HG03558 (cell line): ENCODE data around the gene CLN5.

Experiments
- ATAC-seq: cut with Tn5 transposase; IDR thresholded peaks from one replicate; pipeline ENCODE4 v1.9.1; 2021; ENCODE audit warnings: moderate number of reproducible peaks; ENCODE audit not compliant: unreplicated experiment; ENCODE audit errors: extremely low read depth

CLN5 gene

DNA sequence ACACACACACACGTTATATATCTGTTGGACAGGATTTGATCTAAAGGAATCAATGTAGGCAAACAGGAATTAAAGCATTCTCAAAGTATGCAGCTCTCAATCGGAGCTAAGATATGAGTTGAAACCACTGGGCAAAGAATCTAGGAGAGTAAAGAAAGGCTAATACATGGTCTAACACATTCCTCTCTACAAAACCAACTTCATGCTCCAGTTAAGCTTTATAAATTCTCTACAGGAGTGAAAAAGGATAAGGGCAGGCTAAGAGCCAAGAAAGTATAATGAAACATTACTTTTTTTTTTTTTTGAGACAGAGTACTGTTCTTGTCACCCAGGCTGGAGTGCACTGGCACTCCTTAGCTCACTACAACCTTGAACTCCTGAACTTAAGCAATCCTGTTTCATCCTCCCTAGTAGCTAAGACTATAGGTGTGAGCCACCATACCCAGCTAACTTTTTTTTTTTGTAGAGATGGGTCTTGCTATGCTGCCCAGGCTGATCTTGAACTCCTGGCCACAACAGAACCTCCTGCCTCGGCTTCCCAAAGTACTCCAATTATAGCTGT is 24.5 kb downstream of the CLN5 start:
- ATAC-seq: no peak

DNA sequence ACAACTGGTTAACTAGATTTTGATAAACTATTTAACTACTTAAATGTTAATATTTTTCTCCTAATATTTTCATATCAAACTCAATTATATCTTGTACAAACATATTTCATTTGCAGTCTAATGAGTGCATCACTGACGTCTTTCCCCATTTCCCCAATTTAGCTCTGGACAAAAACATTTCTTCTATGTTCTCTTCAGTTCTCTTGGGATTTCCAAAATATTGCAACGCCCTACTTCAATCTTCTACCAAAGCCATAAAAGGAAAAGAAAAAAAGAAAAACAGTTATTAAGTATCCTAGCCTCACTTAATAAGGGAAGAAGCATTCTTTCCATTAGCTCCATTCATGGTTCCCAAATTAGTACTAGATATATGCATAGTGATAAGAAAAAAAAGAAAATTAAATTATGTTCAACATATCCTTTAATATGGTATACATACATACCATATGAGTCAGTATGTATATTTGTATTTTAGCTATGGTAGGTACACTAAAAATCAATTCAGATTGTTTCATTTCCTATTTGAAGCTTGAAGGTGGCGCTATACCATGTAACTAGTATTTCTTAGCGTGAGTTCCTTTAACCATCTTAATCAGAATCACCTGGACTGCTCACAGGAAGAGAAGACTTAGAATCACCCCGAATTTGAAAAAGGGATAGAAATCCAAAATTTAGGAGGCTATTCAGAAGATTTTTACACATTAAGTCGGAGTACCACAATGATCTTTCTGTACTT is 25.2 kb downstream of the CLN5 start:
- ATAC-seq: no peak

DNA sequence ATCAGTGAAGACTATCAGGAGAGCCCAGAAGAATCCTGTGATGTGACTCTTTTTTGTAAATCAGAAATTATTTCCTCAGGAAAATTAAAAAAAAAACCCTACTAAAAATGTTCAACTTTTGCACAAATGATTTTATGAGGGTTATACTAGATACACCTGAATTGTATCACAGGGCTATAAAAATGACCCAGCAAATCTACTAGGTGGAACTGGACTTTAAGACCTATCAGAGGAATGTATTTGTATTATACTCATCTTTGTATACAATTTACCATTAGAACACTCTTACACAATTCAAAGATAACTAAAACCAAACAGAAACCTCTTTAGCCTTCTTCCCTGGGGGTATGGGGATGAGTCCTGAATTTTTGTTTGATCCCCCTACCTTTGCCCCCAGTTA is 27.9 kb downstream of the CLN5 start:
- ATAC-seq: no peak

DNA sequence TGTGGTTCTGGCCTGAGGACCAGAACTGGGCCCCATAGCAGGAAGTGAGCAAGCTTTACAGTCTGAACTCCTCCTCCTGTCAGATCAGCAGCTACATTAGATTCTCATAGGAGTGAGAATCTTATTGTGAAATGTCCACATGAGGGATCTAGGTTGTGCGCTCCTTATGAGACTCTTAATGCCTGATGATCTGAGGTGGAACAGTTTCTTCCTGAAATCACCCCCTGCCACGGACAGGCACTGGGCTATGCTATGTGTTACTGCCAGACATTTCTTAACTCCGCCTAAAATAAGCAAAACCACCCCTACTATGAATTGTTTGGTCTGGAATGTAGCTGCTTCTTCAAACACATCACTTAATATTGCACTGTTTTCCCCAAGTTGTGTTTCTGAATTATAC is 30.5 kb downstream of the CLN5 start:
- no peak for ATAC-seq

DNA sequence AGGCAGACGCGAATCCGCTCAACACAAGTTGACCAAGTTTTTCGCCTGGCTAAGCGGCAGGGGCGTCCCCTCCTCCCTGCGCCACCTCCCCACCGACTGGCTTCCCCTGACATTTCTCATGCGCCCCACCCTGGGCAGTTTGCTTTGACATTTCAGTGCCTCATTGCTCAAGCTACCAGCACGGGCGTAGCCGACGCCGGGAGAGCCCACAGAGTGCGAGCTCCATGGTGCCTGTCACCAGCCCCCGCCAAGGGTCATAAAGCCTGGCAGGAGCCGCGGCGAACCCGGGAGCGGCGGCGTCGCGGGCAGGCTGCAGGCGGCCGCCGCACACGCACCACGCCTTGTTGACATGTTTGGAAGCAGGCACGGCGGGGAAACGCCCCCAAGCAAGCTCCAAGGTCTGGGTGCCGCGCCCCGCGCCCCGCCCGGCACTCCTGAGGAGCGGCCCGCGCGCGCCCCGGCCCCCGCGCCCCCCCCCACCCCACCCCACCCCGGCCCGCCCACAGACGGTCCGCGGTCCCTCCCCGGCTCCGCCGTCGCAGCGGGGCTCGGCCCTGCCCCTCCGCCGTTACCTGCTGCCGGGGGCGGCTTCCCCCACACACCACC is 34.5 kb downstream of the CLN5 start:
- ATAC-seq: peak; percentile 39

DNA sequence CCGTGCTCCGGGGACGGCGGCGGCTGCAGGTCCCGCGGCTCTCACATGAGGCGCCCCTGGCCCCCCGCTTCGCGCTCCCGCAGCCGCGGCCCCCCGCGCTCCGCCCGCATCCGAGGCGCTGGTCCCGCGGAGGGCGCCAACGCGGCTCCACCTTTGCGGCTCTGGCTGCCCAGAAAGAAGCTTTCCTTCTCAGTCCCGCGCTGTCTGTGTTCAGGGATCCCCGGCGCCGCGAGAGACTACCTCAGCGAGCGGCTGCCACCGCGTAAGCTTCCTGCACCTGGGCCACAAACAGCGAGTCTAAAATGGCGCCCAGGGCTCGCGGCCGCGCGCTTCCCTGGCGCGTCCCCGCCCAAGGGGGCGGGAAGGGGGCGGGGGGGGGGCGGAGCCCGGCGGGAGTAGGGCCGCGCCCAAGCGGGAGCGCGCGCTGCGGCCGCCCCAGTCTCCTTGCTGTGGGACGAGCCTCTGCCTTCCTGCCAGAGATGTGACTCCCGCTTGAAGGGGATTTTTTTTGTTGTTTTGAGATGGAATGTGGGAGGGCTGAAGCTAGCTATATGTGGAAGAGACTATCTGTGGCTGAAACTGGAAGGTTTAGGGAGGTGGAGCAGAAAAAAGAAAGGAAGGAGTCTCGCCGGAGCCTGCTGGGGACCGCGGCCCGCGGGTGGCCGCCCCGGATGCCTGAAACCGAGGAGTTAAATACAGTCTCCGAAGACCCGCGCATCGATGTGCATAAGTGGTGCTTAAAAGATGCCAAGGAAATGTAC is 35.2 kb downstream of the CLN5 start, which contains the start of gene FBXL3:
Gene FBXL3, minus strand, starts transcription at position 299 of the 761 bp plus-strand sequence. CDS start 5,299 bp downstream, outside the sequence.
- peak; percentile 28 for ATAC-seq

DNA sequence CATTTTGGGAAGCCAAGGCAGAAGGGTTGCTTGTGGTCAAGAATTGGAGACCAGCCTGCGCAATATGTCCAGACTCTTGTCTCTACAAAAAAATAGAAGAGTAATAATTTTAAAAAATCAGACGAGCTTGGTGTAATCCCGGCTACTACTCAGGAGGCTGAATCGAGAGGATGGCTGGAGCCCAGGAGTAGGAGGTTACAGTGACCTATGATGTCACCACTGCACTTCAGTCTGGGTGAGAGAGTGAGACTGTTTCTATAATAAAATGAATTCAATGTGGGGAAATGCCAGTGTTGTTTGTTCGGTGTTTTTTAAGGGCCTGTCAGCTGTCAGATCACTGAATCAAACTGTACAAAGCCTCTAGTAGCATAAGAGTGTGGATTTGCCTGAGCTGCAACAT is 36.3 kb downstream of the CLN5 start:
- no peak for ATAC-seq

DNA sequence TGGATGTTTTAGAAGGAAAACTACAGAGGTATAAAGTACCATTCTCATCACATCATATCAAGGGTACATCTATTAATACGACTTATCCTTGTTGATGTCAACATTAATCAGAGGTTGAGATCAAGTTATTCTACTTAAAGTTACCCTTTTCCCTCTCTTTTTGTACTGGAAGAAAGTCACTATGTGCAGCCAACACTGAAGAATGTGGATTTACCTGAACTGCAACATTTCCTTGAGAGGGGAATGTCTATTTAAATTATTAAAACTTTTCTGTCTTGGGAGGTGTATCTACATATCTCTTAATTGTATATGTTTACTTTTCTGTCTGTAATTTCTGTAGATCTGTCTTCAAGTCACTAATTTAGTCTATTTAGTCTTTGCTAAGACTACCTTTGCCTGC is 37.6 kb downstream of the CLN5 start:
- ATAC-seq: no peak

DNA sequence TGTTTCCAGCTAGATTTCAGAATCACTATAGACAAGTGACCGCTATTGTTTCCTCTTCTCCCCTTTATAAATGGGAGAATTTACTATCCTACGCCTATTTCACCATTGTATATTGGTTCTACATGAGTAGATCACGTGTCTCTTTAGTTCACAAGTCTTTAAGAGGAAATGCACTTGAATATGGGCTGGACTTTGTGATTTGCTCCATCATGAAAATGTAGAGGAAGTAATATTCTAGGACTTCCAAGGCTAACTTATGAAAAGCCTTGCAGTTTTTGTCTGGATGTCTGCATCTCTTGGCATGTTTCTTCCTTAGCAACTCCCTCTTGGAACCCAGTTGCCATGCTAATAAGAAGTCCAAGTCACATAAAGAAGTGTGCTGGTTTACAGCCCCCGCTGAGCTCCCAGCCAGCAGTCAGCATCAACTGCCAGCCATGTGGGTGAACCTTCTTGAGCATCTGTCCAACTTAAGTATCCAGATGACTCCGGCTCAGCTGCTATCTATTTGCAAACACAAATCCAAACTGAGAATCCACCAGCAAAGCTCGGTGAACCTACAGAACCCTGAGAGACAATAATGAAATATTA is 39.9 kb downstream of the CLN5 start:
- no peak for ATAC-seq

DNA sequence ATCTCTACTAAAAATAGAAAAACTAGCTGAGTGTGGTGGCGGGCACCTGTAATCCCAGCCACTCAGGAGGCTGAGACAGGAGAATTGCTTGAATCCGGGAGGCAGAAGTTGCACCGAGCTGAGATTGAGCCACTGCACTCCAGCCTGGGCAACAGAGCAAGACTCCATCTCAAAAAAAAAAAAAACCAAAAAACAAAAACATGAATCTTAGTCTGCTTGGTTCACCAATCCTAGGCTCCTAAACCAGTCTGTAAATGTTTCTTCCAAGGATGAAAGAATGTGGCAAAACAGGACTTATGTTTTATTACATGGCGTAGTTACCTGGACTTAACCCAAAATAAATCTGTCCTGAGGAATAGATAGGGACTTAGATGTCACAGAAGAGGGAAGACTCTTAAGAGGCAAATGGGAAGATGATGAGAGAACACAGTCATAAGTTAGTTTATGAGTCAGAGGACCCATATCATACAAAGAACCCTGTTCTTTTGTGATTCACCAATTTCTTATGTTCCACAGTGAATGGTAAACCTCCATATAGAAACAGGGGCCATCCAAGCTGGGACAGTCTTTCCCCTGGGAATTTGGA is 41.9 kb downstream of the CLN5 start:
- no peak for ATAC-seq

DNA sequence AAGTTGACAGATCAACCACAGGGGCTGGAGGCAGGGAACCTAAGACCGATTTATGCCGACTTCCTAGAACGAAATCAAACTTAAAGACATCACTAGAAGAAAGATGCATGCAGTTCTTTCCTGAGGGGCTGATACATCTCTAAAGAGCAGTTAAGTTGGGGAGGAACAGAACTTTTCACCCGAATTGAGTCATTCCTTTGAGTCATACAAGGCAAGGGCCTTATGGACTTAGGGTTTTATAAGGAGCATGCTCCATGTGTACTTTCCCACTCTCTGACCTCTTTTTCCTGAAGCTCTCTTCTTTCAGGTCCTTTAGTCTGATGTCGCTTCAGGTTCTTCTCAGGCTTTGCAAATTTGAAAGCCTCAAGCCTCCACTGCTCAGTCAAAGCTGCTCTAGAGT is 43.0 kb downstream of the CLN5 start:
- ATAC-seq: no peak

DNA sequence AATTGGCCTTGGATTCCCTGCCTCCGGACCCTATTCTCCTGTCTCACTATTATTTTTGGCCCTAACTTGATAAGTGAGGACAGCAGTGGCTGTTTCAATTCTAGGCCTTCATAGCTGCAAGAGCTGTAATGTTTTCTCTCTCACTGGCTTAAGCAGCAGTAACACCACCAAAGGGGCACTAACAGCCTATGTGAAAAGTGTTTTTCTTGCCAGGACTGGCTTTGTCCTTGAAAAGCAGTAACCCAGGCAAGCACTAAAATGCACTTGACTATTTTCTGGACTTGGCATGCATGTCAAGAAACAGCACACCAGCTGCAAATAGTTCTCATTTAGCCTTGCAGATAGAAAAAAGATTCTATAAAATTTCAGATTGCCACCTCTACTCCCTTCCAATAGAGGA is 44.4 kb downstream of the CLN5 start:
- ATAC-seq: no peak

DNA sequence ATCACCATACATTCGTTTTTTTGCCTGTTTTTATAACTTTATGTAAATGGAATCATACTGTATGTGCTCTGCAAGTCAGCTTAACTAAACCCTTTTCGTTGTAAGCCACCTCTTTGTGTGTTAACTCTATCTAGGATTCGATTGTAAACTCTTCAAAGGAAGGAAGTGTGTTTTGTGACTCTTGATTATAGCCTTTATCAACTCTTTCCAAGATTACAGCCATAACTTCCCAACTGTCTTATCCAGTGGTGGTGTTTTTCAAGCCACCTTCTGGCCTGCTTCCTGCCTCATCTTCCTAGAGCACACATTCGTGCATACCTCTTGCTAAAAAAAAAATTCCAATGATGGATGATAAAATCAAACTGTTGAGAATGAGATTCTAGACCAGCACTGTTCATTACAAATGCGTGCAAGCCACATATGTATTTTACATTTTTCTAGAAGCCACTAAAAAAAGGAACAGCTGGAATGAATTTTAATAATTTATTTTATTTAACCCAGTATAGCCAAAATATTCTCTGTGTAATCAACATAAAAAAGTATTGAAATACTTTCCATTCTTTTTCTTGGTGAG is 47.1 kb downstream of the CLN5 start:
- ATAC-seq: no peak

DNA sequence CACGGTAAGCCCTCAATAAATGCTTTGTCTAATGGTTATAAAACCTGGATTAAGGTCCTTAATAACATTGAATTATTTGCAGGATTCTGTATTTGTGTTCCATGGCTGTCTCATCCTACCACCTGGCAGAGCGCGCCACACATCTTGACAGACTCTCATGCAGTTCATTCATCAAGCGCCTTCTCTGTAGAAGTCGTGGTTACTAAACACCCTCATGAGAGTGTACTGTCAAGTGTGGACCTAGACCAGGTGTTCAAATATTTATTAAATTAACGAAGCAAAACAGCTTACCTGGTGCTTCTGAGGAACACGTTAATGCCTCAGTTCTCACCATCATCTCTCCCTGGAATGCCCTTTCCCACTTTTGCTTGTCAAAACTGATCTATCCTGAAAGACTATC is 48.2 kb downstream of the CLN5 start:
- ATAC-seq: no peak

DNA sequence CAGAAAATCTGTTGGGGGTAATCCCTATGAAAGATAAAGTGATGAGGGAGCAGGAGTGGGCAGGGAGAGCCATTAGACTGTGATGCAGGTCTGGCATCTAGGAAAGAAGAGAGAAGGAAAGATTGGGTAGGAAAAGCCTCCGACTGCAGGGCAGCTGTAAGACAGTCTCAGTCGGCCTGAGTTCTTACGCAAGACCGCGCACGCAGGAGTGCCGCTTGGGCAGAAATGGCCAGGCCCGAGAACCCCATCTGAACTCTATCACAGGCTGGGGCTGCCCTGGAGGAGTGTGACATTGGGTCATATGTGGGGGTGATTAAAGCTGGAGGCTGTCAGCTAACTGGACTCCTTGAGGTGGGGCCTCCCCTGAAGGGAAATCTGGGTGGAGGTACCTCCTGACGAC is 49.0 kb downstream of the CLN5 start:
- ATAC-seq: no peak

DNA sequence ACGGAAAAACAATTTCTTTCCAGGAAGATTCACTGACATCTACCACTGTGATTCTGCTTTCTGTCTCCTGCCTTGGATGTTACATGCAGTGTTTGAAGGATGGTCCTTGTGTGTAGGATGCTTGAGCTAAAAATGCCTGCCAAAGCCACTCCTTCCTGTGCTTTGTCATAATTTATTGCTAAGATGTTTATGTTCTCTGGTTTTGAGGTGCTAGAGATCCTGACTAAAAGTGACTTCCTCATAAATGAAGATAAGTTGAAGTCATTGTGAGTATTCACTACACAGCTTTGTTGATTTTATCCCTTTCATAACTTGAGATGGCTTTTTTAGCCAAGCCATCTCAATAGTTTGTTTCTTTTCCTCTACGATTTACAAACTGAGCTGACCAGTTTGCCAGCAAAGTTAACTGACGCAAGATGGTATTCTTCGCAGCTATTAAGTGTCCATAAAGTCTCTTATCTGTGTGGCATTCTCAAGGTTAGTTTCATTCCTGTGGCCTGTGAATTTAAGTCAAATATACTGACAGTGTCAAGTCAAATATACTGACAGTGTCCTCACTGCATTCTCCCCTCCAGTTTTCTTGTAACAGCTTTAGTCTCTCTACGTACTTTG is 50.8 kb downstream of the CLN5 start:
- no peak for ATAC-seq

DNA sequence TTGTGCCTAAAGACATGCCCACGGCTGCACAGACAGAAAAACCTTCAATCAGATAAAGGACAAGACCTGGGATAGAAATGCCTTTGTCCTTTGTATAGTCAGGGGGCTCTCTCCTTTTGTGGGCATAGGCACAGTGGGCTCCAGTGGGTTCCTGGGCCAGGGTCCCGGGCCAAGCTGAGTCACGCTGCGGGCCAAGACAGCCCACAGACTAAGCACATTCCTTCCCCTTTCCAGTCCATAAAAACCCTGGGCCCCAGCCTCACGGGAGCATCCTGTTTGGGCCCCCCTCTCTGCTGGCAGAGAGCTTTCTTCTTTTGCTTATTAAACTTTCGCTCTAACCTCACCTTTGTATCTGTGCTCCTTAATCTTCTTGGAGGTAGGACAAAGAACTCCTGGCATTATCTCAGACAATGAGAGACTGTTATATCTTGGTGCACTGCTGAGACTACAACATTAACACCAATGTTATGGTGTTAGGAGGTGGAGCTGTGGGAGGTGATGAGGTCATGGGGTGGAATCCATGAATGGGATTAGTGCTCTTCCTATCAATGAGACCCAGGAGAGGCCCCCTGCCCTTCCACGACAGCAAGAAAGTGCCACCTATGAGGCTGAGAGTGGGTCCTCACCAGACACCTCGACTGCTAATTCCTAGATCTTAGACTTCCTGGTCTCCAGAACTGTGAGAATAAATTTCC is 55.9 kb downstream of the CLN5 start:
- no peak for ATAC-seq

DNA sequence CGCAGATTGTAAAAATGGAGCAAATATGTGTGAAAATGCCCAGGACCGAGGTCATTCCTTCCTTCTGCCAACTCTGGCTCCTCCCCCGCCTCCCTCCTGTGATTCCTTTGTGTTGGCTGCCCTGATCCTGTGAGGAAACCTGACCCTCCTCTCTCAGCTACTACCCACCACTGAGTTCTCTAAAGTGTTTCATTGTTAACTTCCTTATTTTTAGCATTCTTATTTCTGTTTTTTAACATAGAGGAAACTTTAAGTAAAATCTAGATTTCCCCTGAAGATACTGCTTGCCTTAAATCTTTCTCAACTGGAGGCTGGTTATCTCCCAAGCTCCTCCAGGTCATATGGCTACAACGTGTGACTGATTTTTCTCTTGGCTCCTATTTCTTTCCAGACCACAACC is 56.8 kb downstream of the CLN5 start:
- no peak for ATAC-seq

DNA sequence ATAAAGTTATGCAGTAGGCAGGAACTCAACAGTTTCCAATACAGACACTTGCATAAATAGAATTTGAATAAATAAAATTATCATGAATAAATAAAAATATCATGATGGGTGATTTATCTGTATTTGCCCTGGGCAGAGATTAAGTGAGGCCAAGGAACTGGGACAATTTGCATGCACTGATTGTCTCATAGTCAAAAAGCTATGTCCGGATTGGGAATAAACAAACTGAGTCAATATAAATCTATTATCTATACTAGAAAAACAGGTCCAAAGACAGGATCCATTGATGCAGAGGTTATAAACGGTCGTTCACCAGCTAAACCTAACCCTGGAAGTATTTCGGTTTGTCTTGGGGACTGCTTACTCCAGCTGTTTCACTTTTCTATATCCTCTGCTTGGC is 61.3 kb downstream of the CLN5 start:
- no peak for ATAC-seq
